Thymus (tissue), 11 donors: ENCODE results near the gene CCL3. TPM values are rescaled to one million over a fixed set of nuclear protein-coding genes. Genes with fewer than 3 reads are reported as not detected.
"Not testable (repeated sequence)": the region's sequence is repeated elsewhere in the genome, so short reads cannot be mapped to it uniquely, and the experiment has no call there.

Experiments
- DNase-seq, 9 donors: peaks; one replicate each; pipeline ENCODE4 v3.0.0-alpha.2; 2013; ENCODE audit warnings: low spot score in 9 of 9, low read depth in 6 of 9, missing footprints in 1 of 9
- H3K27ac ChIP-seq, 2 donors: one replicate each; pipeline ENCODE4 v1.5.1; 2013; ENCODE audit warnings: control low read depth in 1 of 2, low read depth in 1 of 2, low read length in 1 of 2, mild to moderate bottlenecking in 1 of 2, moderate library complexity in 1 of 2
- H3K27me3 ChIP-seq, 2 donors: one replicate each; pipeline ENCODE4 v1.5.1; 2013; ENCODE audit warnings: low read length in 1 of 2; ENCODE audit not compliant: control insufficient read depth in 2 of 2, insufficient read depth in 1 of 2
- H3K36me3 ChIP-seq, 2 donors: one replicate each; pipeline ENCODE4 v1.5.1; 2013; ENCODE audit warnings: low read length in 1 of 2, mild to moderate bottlenecking in 1 of 2, moderate library complexity in 1 of 2; ENCODE audit not compliant: control insufficient read depth in 2 of 2, insufficient read depth in 2 of 2
- H3K4me1 ChIP-seq, 2 donors: one replicate each; pipeline ENCODE4 v1.5.1; 2013; ENCODE audit warnings: low read length in 2 of 2; ENCODE audit not compliant: control insufficient read depth in 2 of 2, insufficient read depth in 2 of 2
- H3K4me3 ChIP-seq, 2 donors: one replicate each; pipeline ENCODE4 v1.5.1; 2013; ENCODE audit warnings: low read length in 2 of 2, control low read depth in 1 of 2, mild to moderate bottlenecking in 1 of 2
- H3K9me3 ChIP-seq, 2 donors: one replicate each; pipeline ENCODE4 v1.5.1; 2013; ENCODE audit warnings: low read length in 1 of 2, mild to moderate bottlenecking in 1 of 2; ENCODE audit not compliant: control insufficient read depth in 2 of 2, insufficient read depth in 1 of 2
- WGBS: extraction: QIAGEN DNeasy Blood & Tissue Kit; methylation state at CpG from one replicate; pipeline ENCODE4 v1.1.7; 2013; 5-methylcytosine and 5-hydroxymethylcytosine counted together
- polyA plus RNA-seq: library from polyadenylated mRNA; stranded (reverse); fragments of 200-250 nt; gene quantifications from one replicate; pipeline ENCODE4 v1.2.3, GENCODE V29; 2013
- total RNA-seq: library from RNA; stranded (reverse); fragments of 120-200 nt; gene quantifications from one replicate; pipeline ENCODE4 v1.2.4, GENCODE V29; 2013
- donor health status: healthy.

Gene CCL3
- total and polyA plus RNA-seq, 2 donors = 15.9 to 38.5 TPM

GRCh38 chr17:36082482-36083120, 7.3 kb downstream of the CCL3 start:
- not testable (repeated sequence) for H3K36me3 ChIP-seq, H3K4me3 ChIP-seq, H3K4me1 ChIP-seq, H3K27me3 ChIP-seq, H3K9me3 ChIP-seq
- H3K27ac ChIP-seq = peak overlapping the region in 1 of 2 donors; percentile 18
- peak in 5 of 9 donors; percentile 2 to 58 (median 19) for DNase-seq
- 40% methylated on average over 8 of the region's 8 CpGs for WGBS

GRCh38 chr17:36081681-36082471, 8.1 kb downstream of the CCL3 start:
- not testable (repeated sequence) for H3K4me3 ChIP-seq, H3K27ac ChIP-seq

GRCh38 chr17:36074365-36074764, 15.6 kb downstream of the CCL3 start:
- Histone ChIP-seq H3K4me3 (no peak overlapping the region), H3K27me3 (no peaks in the 10 kb centered on the region), H3K27ac (no peak overlapping the region), H3K4me1 (no peaks in the 10 kb centered on the region), H3K9me3 (no peaks in the 10 kb centered on the region), H3K36me3 (no peaks in the 10 kb centered on the region)
- 94% methylated on average over 1 of the region's 1 CpG for WGBS
- DNase-seq = no peak

More at GRCh38 chr17:36081681-36082471, 8.1 kb downstream of the CCL3 start:
- not testable (repeated sequence) for H3K9me3 ChIP-seq, DNase-seq, H3K36me3 ChIP-seq, H3K27me3 ChIP-seq, H3K4me1 ChIP-seq
- 91% methylated on average over 5 of the region's 5 CpGs for WGBS

GRCh38 chr17:36072431-36073121, 17.4 kb downstream of the CCL3 start:
- no peaks in the 10 kb centered on the region for H3K4me1 ChIP-seq
- no peak overlapping the region for H3K4me3 ChIP-seq
- H3K9me3 ChIP-seq = no peaks in the 10 kb centered on the region
- no peaks in the 10 kb centered on the region for H3K27me3 ChIP-seq
- 42% methylated on average over 12 of the region's 12 CpGs for WGBS
- peak in 7 of 9 donors; percentile 18 to 56 (median 29) for DNase-seq
- H3K36me3 ChIP-seq = no peaks in the 10 kb centered on the region
- H3K27ac ChIP-seq = no peak overlapping the region

GRCh38 chr17:36071751-36072150, 18.2 kb downstream of the CCL3 start:
- Histone ChIP-seq H3K36me3 (no peaks in the 10 kb centered on the region), H3K4me1 (no peaks in the 10 kb centered on the region), H3K27ac (no peak overlapping the region), H3K27me3 (no peaks in the 10 kb centered on the region), H3K9me3 (no peaks in the 10 kb centered on the region), H3K4me3 (no peak overlapping the region)
- DNase-seq = no peak
- 91% methylated on average over 2 of the region's 2 CpGs for WGBS

- Histone ChIP-seq H3K4me1 (no peaks in the 10 kb centered on the region), H3K27me3 (no peaks in the 10 kb centered on the region), H3K27ac (no peak overlapping the region), H3K36me3 (no peaks in the 10 kb centered on the region), H3K9me3 (no peaks in the 10 kb centered on the region), H3K4me3 (no peak overlapping the region)
- no peak for DNase-seq
- WGBS = 74% methylated on average over 3 of the region's 3 CpGs
These were observed 19.5 kb downstream of the CCL3 start for GRCh38 chr17:36070427-36070826.

- Histone ChIP-seq H3K27ac (no peak overlapping the region), H3K36me3 (no peaks in the 10 kb centered on the region), H3K4me3 (no peak overlapping the region), H3K27me3 (no peaks in the 10 kb centered on the region), H3K4me1 (no peaks in the 10 kb centered on the region), H3K9me3 (no peaks in the 10 kb centered on the region)
- no peak for DNase-seq
These were observed 20.8 kb downstream of the CCL3 start for GRCh38 chr17:36069136-36069535.

GRCh38 chr17:36068524-36068923, 21.4 kb downstream of the CCL3 start:
- no peak overlapping the region for H3K27ac ChIP-seq
- H3K36me3 ChIP-seq = no peaks in the 10 kb centered on the region
- DNase-seq = no peak
- H3K4me1 ChIP-seq = no peaks in the 10 kb centered on the region
- no peaks in the 10 kb centered on the region for H3K27me3 ChIP-seq
- H3K9me3 ChIP-seq = no peaks in the 10 kb centered on the region
- H3K4me3 ChIP-seq = no peak overlapping the region
- WGBS = 92% methylated on average over 3 of the region's 3 CpGs

GRCh38 chr17:36066365-36066985, 23.5 kb downstream of the CCL3 start:
- no peaks in the 10 kb centered on the region for H3K4me1 ChIP-seq
- H3K36me3 ChIP-seq = no peaks in the 10 kb centered on the region
- no peaks in the 10 kb centered on the region for H3K27me3 ChIP-seq
- 94% methylated on average over 6 of the region's 6 CpGs for whole genome bisulfite sequencing
- H3K27ac ChIP-seq = no peak overlapping the region
- H3K9me3 ChIP-seq = no peaks in the 10 kb centered on the region
- no peak overlapping the region for H3K4me3 ChIP-seq
- DNase-seq = no peak
